Stimulated activated CD4-positive, alpha-beta T cell treated with anti-CD3 and anti-CD28 coated beads, Interleukin-12 subunit alpha, Interleukin-12 subunit beta, amount 100 ng/mL, for 48 hours (primary cell): ENCODE results near the gene FOXD4L4.
"Not testable (repeated sequence)": the region's sequence is repeated elsewhere in the genome, so short reads cannot be mapped to it uniquely, and the experiment has no call there.

Source experiments
- DNase-seq, 3 donors: peaks; one replicate each; pipeline ENCODE4 v3.0.0-alpha.2; 2020; ENCODE audit warnings: low read depth in 2 of 3, low spot score in 1 of 3

The FOXD4L4 gene

GRCh38 chr9:65737096-65737564 is at the start of gene FOXD4L4:
FOXD4L4 (plus strand) TSS chr9:65737146; CDS start chr9:65737146, 0 bp downstream.
- DNase-seq: not testable (repeated sequence)

- not testable (repeated sequence) for DNase-seq
Measured at GRCh38 chr9:65703550-65703949, 33.4 kb upstream of the FOXD4L4 start.

DNA sequence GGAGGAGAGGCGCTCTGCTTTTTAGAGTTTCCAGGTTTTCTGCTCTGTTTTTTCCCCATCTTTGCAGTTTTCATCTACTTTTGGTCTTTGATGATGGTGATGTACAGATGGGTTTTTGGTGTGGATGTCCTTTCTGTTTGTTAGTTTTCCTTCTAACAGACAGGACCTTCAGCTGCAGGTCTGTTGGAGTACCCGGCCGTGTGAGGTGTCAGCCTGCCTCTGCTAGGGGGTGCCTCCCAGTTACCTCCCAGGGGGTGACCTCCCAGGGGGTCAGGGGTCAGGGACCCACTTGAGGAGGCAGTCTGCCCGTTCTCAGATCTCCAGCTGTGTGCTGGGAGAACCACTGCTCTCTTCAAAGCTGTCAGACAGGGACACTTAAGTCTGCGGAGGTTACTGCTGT is 22.5 kb upstream of the FOXD4L4 start:
- DNase-seq: not testable (repeated sequence)

DNA sequence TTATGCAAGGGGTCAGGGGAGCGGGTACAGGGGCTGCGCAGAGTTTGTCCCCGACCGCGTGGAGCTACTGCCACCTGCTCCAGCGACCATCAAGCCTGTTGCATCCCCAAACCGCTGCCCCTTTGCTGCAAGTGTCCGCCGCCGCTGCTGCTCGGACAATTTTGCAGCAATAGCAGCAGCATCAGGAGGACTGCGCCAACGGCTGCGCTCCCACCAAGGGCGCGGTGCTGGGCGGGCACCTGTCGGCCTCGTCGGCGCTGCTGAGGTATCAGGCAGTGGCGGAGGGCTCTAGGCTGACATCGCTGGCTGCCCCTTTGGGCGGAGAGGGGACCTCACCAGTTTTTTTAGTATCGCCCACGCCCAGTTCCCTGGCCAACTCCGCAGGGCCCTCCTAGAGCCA is 1.2 kb downstream of the FOXD4L4 start:
- DNase-seq: not testable (repeated sequence)
